Spleen (tissue), 11 donors: ENCODE results near the gene RNF114. TPM values are rescaled to one million over a fixed set of nuclear protein-coding genes. Genes with fewer than 3 reads are reported as not detected.

Experiments used
- DNase-seq: peaks from one replicate; pipeline ENCODE4 v3.0.0-alpha.2; 2020
- H3K27ac ChIP-seq, 8 donors: fragments of 200-600 bp; sonication (generic) in 7 of 8; 1 replicate in 4 of 8; 2 replicates in 4 of 8; pipeline versions ENCODE4 v1.5.0 to v1.8.0; 2016 to 2021; ENCODE audit warnings: inconsistent platforms in 4 of 8, mild to moderate bottlenecking in 4 of 8, moderate library complexity in 1 of 8
- H3K27me3 ChIP-seq, 7 donors: fragments of 200-600 bp; sonication (generic) in 6 of 7; replicated peaks in 1 of 7; 1 replicate in 4 of 7; 2 replicates in 3 of 7; pipeline versions ENCODE4 v1.5.0 to v1.8.0; 2016 to 2021; ENCODE audit warnings: inconsistent platforms in 3 of 7, mild to moderate bottlenecking in 1 of 7
- H3K36me3 ChIP-seq, 6 donors: fragments of 200-600 bp; sonication (generic) in 5 of 6; 1 replicate in 4 of 6; 2 replicates in 2 of 6; pipeline versions ENCODE4 v1.5.0 to v1.8.0; 2016 to 2021; ENCODE audit warnings: inconsistent platforms in 2 of 6
- H3K4me1 ChIP-seq, 6 donors: fragments of 200-600 bp; sonication (generic) in 5 of 6; 1 replicate in 3 of 6; 2 replicates in 3 of 6; pipeline versions ENCODE4 v1.5.0 to v1.8.0; 2016 to 2021; ENCODE audit warnings: inconsistent platforms in 3 of 6
- H3K4me3 ChIP-seq, 8 donors: fragments of 200-600 bp; sonication (generic) in 7 of 8; 1 replicate in 4 of 8; 2 replicates in 4 of 8; pipeline versions ENCODE4 v1.5.0 to v1.8.0; 2016 to 2021; ENCODE audit warnings: inconsistent platforms in 4 of 8, mild to moderate bottlenecking in 4 of 8, moderate library complexity in 2 of 8
- H3K9me3 ChIP-seq, 8 donors: fragments of 200-600 bp; sonication (generic) in 7 of 8; 1 replicate in 4 of 8; 2 replicates in 4 of 8; pipeline versions ENCODE4 v1.5.0 to v1.8.0; 2016 to 2021; ENCODE audit warnings: inconsistent platforms in 4 of 8
- CTCF ChIP-seq, 11 experiments: fragments of 200-600 bp in 7 of 11; fragments of 450-650 bp in 4 of 11; sonication (generic) in 4 of 11; IDR thresholded peaks in 8 of 11; conservative IDR thresholded peaks in 3 of 11; 1 replicate in 7 of 11; 2 replicates in 4 of 11; pipeline versions ENCODE4 v1.4.0 to v1.8.0; 2016 to 2021; ENCODE audit warnings: antibody characterized with exemption in 11 of 11, inconsistent platforms in 4 of 11, mild to moderate bottlenecking in 1 of 11
- POLR2A ChIP-seq, 3 donors: fragments of 450-650 bp; IDR thresholded peaks; one replicate each; pipeline ENCODE4 v1.5.1; 2017; ENCODE audit warnings: antibody characterized with exemption in 3 of 3, mild to moderate bottlenecking in 1 of 3
- POLR2AphosphoS5 ChIP-seq, 3 donors: sonication (generic); formaldehyde crosslinking; IDR thresholded peaks; one replicate each; pipeline ENCODE4 v1.5.1; 2017; ENCODE audit warnings: antibody characterized with exemption in 3 of 3
- WGBS, 5 donors: extraction: QIAGEN DNeasy Blood & Tissue Kit in 3 of 5; methylation state at CpG; one replicate each; pipeline versions ENCODE4 v1.1.5 to v1.1.7; 2013 to 2018; 5-methylcytosine and 5-hydroxymethylcytosine counted together
- intact Hi-C: fragments of 100-400 bp; cut with DNase I; formaldehyde crosslinking; loops from one replicate; pipeline ENCODE4 v1.15.0; 2023; ENCODE audit warnings: low total_unique reads
- polyA plus RNA-seq, 3 donors: library from polyadenylated mRNA; stranded (reverse); fragments of 200-250 nt; gene quantifications; one replicate each; pipeline ENCODE4 v1.2.1, GENCODE V29; 2013
- total RNA-seq, 7 donors: library from RNA; depleted of rRNA in 3 of 7; stranded (reverse); fragments of >200 nt in 3 of 7; fragmentation: NEBNext Ultra II Directional in 4 of 7; extraction: Animal tissue kit (Norgen Biotek cat#: 25700) in 4 of 7; gene quantifications; one replicate each; pipeline versions ENCODE4 v1.1.0 to v1.2.1, GENCODE V29; 2016 to 2021
- donor health status: healthy with polysubstance abuse.
- donor health status: DM: no; HTN: no; CAD: no; lungs with moderate emphysema.
- donor health status: DM: no; HTN: no; CAD: no.
- donor health status: Bipolar disorder and iron deficiency.
- donor health status: healthy.
- donor health status: DM: no; HTN: no; CAD: no.
- donor health status: DM: yes; HTN: yes; CAD: no.

The RNF114 gene
- total and polyA plus RNA-seq, 10 donors: 35.5 to 246 (median 108) TPM

DNA sequence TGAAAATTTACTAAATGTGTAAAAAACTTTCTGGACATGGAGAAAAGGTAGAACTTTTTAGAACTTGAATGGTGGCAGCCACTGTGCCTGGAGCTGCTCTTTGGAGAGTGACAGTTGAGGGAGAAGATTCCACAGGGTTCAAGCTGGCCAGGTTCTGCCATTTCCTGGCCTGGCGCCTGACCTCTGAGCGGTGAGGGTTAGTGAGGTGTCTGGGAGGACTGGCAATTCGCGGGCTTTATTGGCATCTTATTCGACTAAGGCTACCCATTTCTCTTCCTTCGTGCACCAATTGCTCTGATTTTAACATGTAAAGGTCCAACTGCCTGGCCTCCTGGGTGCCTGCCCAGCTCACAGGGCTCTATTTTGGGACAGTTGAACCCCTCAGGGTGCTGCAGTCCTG lies 49.0 kb downstream of the RNF114 start:
- peaks cover 0 to 17% (median 0%) of the 10 kb centered on the region in 7 donors for H3K27me3 ChIP-seq
- no peak for TF ChIP-seq POLR2AphosphoS5 (IDR thresholded peaks at IDR 0.05)
- TF ChIP-seq POLR2A (IDR thresholded peaks at IDR 0.05): no peak
- no peak for TF ChIP-seq CTCF (IDR thresholded peaks at IDR 0.05 in 8 of 11, conservative IDR thresholded peaks at IDR 0.05 in 3 of 11)
- DNase-seq: no peak
- peaks cover 9 to 85% (median 55%) of the 10 kb centered on the region in 6 donors for H3K4me1 ChIP-seq
- peaks cover 0 to 13% (median 0%) of the 10 kb centered on the region in 6 donors for H3K36me3 ChIP-seq
- 71 to 89% (median 82%) methylated on average over 6 of the region's 6 CpGs for WGBS, 5 donors
- peak overlapping the region in 6 of 8 donors; percentile 15 to 83 (median 78) for H3K27ac ChIP-seq
- H3K9me3 ChIP-seq: no peaks in the 10 kb centered on the region
- intact Hi-C loops: no loop called here
- peak overlapping the region; percentile 18 to 70 (median 51) for H3K4me3 ChIP-seq

GRCh38 chr20:49985617-49986016 lies 49.4 kb downstream of the RNF114 start:
- DNase-seq: no peak
- 79 to 87% (median 85%) methylated on average over 11 to 13 of the region's 13 CpGs for WGBS, 5 donors
- no peaks in the 10 kb centered on the region for H3K9me3 ChIP-seq
- H3K4me3 ChIP-seq: peak overlapping the region in 7 of 8 donors; percentile 42 to 70 (median 51)
- intact Hi-C loops: no loop called here
- peaks cover 0 to 17% (median 0%) of the 10 kb centered on the region in 7 donors for H3K27me3 ChIP-seq
- peaks cover 0 to 13% (median 0%) of the 10 kb centered on the region in 6 donors for H3K36me3 ChIP-seq
- H3K4me1 ChIP-seq: peaks cover 9 to 85% (median 55%) of the 10 kb centered on the region in 6 donors
- TF ChIP-seq POLR2AphosphoS5 (IDR thresholded peaks at IDR 0.05) (no peak), CTCF (IDR thresholded peaks at IDR 0.05 in 8 of 11, conservative IDR thresholded peaks at IDR 0.05 in 3 of 11) (no peak), POLR2A (IDR thresholded peaks at IDR 0.05) (no peak)
- peak overlapping the region in 6 of 8 donors; percentile 15 to 83 (median 78) for H3K27ac ChIP-seq

DNA sequence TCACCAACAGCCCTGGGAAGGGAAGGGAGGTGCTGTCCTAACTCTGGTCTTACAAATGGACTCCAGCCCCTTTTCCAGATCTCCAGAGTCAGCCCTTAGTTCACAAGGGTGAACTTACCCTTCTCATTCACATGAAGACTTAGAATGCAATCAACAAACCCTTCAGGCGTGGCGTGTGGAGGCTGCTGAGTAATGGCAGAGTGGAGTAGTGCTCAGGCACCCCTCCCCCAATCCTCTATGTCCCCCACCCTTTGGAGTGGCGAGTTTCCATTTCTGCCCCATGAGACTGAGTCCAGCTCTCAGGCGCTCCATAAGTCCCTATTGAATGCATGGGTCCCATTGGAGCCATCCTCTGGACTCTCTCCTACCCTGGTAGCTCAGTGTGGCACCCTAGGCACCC lies 49.9 kb downstream of the RNF114 start:
- Histone ChIP-seq H3K27me3 (peaks cover 0 to 17% (median 0%) of the 10 kb centered on the region in 7 donors), H3K4me3 (peak overlapping the region in 7 of 8 donors; percentile 42 to 70 (median 51)), H3K9me3 (no peaks in the 10 kb centered on the region), H3K36me3 (peaks cover 0 to 13% (median 0%) of the 10 kb centered on the region in 6 donors), H3K4me1 (peaks cover 9 to 86% (median 55%) of the 10 kb centered on the region in 6 donors), H3K27ac (peak overlapping the region in 4 of 8 donors; percentile 75 to 83 (median 82))
- 81 to 95% (median 86%) methylated on average over 2 to 4 of the region's 4 CpGs for WGBS, 5 donors
- no peak for DNase-seq
- intact Hi-C loops: no loop called here
- no peak for TF ChIP-seq POLR2A (IDR thresholded peaks at IDR 0.05)
- TF ChIP-seq CTCF (IDR thresholded peaks at IDR 0.05 in 8 of 11, conservative IDR thresholded peaks at IDR 0.05 in 3 of 11): no peak
- no peak for TF ChIP-seq POLR2AphosphoS5 (IDR thresholded peaks at IDR 0.05)

GRCh38 chr20:49987015-49987867 lies 51.0 kb downstream of the RNF114 start:
- H3K27me3 ChIP-seq: peaks cover 0 to 10% (median 0%) of the 10 kb centered on the region in 7 donors
- H3K27ac ChIP-seq: peak overlapping the region in 7 of 8 donors; percentile 6 to 82 (median 75)
- no peaks in the 10 kb centered on the region for H3K9me3 ChIP-seq
- no peak for DNase-seq
- intact Hi-C loops: no loop called here
- TF ChIP-seq CTCF (IDR thresholded peaks at IDR 0.05 in 8 of 11, conservative IDR thresholded peaks at IDR 0.05 in 3 of 11): no peak
- no peak for TF ChIP-seq POLR2AphosphoS5 (IDR thresholded peaks at IDR 0.05)
- TF ChIP-seq POLR2A (IDR thresholded peaks at IDR 0.05): no peak
- H3K36me3 ChIP-seq: peaks cover 0 to 13% (median 0%) of the 10 kb centered on the region in 6 donors
- H3K4me3 ChIP-seq: peak overlapping the region in 2 of 8 donors; percentile 42 to 70
- H3K4me1 ChIP-seq: peaks cover 8 to 82% (median 48%) of the 10 kb centered on the region in 6 donors
- WGBS, 5 donors: 86 to 90% (median 87%) methylated on average over 14 to 15 of the region's 15 CpGs
